NCI-H2107 treated with DMSO at 0.1 percent for 48 hours (cell line): ENCODE data around the gene ARL14EPL.
"Not testable (repeated sequence)": the region's sequence is repeated elsewhere in the genome, so short reads cannot be mapped to it uniquely, and the experiment has no call there.

Experiments used
- DNase-seq: peaks from one replicate; lab custom pipeline; 2025; ENCODE audit not compliant: unreplicated experiment; lab: John Stamatoyannopoulos, UW

Gene ARL14EPL

DNA sequence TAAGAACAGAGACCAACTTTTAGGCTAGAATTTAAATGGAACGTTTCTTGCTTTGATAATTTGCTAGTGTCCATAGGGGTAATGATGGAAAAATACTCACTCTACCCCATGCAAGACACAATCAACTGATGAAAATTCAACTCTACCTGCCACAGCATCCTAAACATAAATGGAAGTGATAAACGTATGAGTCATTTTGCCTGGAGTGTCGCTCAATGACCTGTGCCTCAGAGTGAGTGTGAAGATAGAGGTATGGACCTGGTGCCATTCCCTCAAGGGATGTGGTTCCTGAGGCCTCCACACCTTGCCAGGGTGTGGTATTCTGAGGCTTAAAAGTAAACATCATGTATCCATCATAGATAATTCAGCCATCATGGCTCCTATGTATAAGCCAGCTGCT is 14.0 kb downstream of the ARL14EPL start:
- no peak for DNase-seq

DNA sequence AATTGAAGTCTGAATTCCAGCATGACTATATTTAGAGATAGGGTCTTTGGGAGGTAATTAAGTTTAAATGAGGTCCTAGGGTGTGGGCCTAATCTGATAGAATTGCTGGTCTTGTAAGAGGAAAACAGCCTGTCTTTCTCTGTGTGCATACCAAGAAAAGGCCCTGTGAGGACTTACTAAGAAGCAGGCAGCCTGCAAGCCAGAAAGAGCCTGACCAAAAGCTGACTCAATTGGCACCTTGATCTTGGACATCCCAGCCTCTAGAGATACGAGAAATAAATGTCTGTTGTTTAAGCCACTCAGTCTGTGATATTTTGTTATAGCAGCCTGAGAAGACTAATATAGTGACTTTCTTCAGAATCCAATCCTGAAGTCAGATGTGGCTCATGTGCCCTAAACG is 14.6 kb downstream of the ARL14EPL start:
- no peak for DNase-seq

DNA sequence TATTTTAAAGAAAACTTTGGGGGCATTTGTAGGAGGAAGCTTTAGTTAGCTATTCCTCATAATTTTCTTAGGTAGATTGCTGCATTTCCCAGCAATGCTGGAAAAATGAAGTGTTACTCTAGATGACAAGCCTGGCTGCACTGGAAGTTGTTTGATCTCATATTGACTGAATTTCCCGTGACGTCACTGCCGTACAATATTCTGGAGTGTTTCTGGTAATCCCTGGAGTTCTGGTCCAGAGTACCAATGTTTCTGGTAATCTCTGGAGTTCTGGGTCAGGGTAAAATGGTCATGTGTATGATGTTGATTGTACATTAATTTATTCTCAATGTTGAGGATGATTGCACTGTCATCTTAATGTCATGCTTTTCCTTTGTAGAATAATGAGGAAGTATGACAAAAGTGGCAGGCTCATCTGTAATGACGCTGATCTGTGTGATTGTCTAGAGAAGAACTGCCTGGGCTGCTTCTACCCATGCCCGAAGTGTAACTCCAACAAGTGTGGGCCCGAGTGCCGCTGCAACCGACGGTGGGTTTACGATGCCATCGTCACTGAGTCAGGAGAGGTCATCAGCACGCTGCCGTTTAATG is 26.2 kb downstream of the ARL14EPL start:
- no peak for DNase-seq

- no peak for DNase-seq
These were observed 30.1 kb downstream of the ARL14EPL start for GRCh38 chr5:116062352-116062751.

DNA sequence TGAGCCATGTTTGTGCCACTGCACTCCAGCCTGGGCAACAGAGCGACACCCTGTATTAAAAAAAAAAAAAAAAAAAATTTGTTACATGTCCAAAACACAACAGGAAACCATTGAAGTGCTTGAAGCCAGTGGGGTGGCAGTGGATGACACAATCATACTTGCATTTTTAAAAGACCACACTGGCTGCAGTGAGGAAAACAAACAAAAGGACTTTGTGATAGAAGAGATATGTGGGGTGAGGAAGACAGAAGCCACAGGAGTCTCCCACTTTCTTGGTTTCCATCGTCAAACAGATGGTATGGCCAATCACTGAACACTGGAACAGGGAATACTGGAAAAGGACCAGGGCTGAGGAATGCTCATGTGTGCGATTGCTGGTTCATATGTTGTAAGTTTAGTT is 31.7 kb downstream of the ARL14EPL start:
- no peak for DNase-seq

DNA sequence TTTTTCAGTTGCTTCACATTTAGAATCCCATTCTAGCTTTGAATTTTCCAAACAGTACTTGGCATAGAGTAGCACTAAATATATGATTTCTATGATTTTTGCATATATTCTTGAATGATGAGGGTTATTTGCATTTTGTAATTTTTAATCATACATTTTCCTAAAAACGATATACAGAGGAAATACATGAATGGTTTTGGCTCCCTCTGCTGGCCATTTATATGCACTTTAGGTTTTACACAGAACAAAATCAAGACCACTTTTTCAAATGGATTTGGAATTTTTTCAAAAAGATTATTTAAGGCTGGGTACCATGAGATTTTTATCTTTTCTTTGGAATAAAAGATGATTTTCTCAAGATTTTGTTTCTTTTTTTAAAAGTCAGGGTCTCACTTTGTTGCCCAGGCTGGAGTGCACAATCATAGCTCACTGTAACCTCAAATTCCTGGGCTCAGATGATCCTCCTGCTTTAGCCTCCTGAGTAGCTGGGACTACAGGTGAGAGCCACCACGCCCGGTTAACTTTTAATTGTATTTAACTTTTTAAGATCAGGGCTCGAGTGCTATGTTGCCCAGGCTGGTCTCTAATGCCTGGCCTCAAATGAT is 35.9 kb downstream of the ARL14EPL start:
- DNase-seq: no peak

DNA sequence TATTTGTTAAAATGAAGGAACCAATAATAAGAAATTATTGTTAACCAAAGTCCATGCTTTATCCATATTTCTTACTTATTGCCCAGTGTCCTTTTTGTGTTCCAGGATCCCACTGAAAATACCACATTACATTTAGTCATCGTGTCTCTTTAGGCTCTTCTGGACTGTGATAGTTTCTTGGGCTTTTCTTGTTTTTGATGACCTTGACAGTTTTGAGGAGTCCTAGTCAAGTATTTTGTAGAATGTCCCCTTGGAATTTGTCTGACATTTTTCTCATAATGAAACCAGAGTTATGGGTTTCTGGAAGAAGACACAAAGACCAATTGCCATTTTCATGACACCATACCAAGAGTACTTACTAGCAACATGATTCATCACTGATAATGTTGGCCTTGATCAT is 38.9 kb downstream of the ARL14EPL start:
- DNase-seq: no peak

- DNase-seq: no peak
These were observed 43.0 kb downstream of the ARL14EPL start for GRCh38 chr5:116075191-116075831.

GRCh38 chr5:116076496-116076895 is 44.2 kb downstream of the ARL14EPL start:
- DNase-seq: no peak

DNA sequence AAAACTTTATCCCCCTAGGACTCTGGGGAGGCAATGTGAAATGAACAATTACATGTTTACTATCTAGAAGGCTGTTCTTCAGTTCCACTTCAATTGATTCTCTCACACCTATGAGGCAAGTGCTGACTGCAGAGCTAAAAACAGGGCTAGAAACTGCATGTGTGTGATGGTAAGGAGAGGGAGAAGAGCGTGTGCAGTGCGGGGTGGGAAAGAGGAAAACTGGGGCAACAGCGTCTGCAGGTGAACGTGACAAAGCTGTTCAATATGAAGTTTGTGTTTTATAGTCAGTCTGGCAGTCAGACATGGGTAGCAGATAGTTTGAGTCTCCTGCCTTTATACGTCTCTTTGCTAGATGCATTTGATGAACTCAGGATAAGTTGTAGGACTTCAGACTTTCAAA is 45.9 kb downstream of the ARL14EPL start:
- no peak for DNase-seq

DNA sequence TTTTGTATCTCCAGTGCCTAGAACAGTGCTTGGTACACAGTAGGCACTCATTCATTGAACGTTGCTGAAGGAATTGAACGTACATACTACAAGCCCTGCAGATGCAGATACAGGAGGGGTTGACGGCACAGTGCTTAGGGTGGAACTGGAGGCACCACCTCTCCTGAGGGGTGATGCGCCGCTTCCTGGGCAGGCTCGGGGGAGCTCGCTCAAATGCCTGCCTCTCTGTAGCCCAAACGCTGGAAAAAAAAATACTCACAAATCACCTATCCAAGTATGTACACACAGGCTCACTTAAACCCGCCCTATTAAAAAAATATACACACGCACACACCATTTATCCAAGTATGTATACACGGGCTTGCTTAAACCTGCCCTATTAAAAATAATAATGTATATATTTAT is 52.0 kb downstream of the ARL14EPL start:
- DNase-seq: no peak

- peak; percentile 27 for DNase-seq
These were observed 52.8 kb downstream of the ARL14EPL start, which contains the start of gene COMMD10 for GRCh38 chr5:116084871-116085715. TSS of gene COMMD10 (plus strand) at chr5:116085025.

DNA sequence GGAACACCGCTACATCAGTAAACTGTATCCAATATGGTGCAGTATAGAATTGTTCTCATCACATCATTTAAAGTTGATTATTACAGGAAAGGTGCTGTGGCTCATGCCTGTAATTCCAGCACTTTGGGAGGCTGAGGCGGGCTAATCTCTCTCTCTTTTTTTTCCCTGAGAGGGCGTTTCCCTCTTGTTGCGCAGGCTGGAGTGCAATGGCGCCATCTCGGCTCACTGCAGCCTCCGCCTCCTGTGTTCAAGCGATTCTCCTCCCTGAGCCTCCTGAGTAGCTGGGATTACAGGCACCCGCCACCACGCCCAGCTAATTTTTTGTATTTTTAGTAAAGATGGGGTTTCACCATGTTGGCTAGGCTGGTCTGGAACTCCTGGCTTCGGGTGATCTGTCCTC is 54.0 kb downstream of the ARL14EPL start:
- not testable (repeated sequence) for DNase-seq

DNA sequence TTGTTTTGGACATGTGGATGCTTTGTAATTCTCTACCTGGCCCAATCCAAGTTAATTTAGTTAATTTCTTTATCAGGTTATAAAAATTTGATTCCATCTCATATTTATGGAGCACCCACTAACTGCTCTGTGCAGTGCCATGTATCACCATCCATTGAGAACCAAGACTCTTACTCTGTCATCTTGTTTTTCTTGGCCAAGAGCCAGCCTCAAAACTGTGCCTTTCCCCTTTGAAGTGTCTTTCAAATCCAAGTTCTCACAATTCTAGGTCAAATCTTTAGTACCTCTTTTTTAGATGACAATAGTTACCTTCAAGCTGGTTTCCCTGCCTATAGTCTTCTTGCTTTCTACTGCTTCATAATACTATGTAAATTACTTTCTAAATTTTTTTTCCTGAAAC is 55.8 kb downstream of the ARL14EPL start:
- no peak for DNase-seq

DNA sequence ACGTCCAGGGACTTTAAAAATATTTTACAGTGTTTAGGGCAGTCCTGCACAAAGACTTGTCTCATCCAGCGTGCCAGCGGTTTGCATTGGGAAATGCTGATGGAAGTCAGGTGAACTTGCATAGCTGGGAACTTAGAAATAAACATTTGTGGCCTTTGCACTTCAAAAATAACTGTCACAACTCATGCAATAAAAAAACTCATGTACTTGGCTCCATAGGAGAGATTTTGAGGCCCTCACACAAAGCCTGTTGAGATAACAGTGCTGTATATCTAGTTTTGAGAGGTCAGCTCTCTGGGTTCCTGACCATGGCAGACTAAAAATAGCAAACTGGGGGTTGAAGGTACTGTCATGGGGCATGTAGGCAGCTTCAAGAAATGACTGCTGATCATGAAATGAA is 58.0 kb downstream of the ARL14EPL start:
- no peak for DNase-seq

DNA sequence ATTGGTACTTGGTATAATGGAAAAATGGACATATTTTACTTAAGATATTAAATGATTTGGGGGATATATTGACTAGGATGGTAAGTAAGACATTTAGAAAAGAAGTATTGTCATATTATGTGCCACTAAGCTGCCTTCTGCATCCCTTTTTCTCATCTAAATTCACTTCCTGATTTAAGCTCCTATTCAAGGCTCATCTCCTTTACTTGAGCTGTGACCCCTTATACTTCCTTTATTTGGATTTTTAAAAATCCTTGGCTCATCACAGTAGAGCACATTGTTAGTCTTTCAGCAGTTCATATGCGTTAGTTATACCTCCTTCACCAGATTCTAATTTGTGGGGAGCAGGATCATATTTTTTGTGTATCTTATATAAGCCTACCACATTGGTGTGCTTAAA is 59.1 kb downstream of the ARL14EPL start:
- no peak for DNase-seq

GRCh38 chr5:116097301-116097700 is 65.0 kb downstream of the ARL14EPL start:
- no peak for DNase-seq

GRCh38 chr5:116098998-116099397 is 66.7 kb downstream of the ARL14EPL start:
- no peak for DNase-seq

DNA sequence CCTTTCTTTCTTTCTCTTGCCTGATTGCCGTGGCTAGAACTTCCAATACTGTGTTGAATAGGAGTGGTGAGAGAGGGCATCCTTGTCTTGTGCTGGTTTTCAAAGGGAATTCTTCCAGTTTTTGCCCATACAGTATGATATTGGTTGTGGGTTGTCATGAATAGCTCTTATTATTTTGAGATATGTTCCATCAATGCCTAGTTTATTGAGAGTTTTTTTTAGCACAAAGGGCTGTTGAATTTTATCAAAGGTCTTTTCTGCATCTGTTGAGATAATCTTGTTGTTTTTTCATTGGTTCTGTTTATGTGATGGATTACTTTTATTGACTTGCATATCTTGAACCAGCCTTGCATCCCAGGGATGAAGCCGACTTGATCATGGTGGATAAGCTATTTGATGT is 72.7 kb downstream of the ARL14EPL start:
- DNase-seq: not testable (repeated sequence)
